Ascending aorta (tissue), 2 donors: ENCODE data around the gene SLC38A1. TPM values are rescaled to one million over a fixed set of nuclear protein-coding genes. Genes with fewer than 3 reads are reported as not detected.
"Not testable (repeated sequence)": the region's sequence is repeated elsewhere in the genome, so short reads cannot be mapped to it uniquely, and the experiment has no call there.

Experiments
- DNase-seq, 2 donors: peaks; one replicate each; pipeline ENCODE4 v3.0.0-alpha.2; 2019; ENCODE audit warnings: low spot score in 2 of 2
- H3K27ac ChIP-seq, 2 donors: fragments of 200-600 bp; sonication (generic); one replicate each; pipeline ENCODE4 v1.5.1; 2016 to 2017; ENCODE audit warnings: mild to moderate bottlenecking in 1 of 2
- H3K27me3 ChIP-seq: fragments of 200-600 bp; sonication (generic); one replicate; pipeline ENCODE4 v1.5.1; 2017
- H3K36me3 ChIP-seq, 2 donors: fragments of 200-600 bp; sonication (generic); one replicate each; pipeline ENCODE4 v1.5.1; 2016
- H3K4me1 ChIP-seq, 2 donors: fragments of 200-600 bp; sonication (generic); one replicate each; pipeline ENCODE4 v1.5.1; 2016 to 2017; ENCODE audit warnings: mild to moderate bottlenecking in 1 of 2
- H3K4me3 ChIP-seq, 2 donors: fragments of 200-600 bp; sonication (generic); one replicate each; pipeline ENCODE4 v1.5.1; 2016 to 2017; ENCODE audit warnings: mild to moderate bottlenecking in 1 of 2
- H3K9me3 ChIP-seq, 2 donors: fragments of 200-600 bp; sonication (generic); one replicate each; pipeline ENCODE4 v1.5.1; 2016
- CTCF ChIP-seq, 3 experiments: fragments of 200-600 bp in 2 of 3; fragments of 450-650 bp in 1 of 3; sonication (generic) in 2 of 3; IDR thresholded peaks; one replicate each; pipeline ENCODE4 v1.5.1; 2016 to 2019; ENCODE audit warnings: antibody characterized with exemption in 3 of 3, mild to moderate bottlenecking in 1 of 3, moderate library complexity in 1 of 3
- intact Hi-C: fragments of 100-400 bp; cut with DNase I; formaldehyde crosslinking; loops from one replicate; pipeline ENCODE4 v1.15.1; 2023
- total RNA-seq: library from RNA; depleted of rRNA; stranded (reverse); fragments of >200 nt; gene quantifications from one replicate; pipeline ENCODE4 v1.1.0, GENCODE V29; 2016

The SLC38A1 gene
- total RNA-seq, 1 donor from 2014 or later: 12.8 TPM

GRCh38 chr12:46299851-46300250, 31.0 kb upstream of the SLC38A1 start:
- Histone ChIP-seq H3K27ac (no peak overlapping the region), H3K9me3 (no peaks in the 10 kb centered on the region), H3K4me3 (no peak overlapping the region), H3K36me3 (no peaks in the 10 kb centered on the region), H3K27me3 (no peaks in the 10 kb centered on the region), H3K4me1 (no peaks in the 10 kb centered on the region)
- no peak for DNase-seq
- TF ChIP-seq CTCF (IDR thresholded peaks at IDR 0.05): no peak
- intact Hi-C loops: loop anchor here (10.0 kb wide), 1 partner anchor 315 kb away; no protein-coding TSS in a partner anchor

- TF ChIP-seq CTCF (IDR thresholded peaks at IDR 0.05): no peak
These were observed 29.4 kb upstream of the SLC38A1 start for GRCh38 chr12:46298261-46298660.

GRCh38 chr12:46296822-46297221, 28.0 kb upstream of the SLC38A1 start:
- intact Hi-C loops: loop anchor here (10.0 kb wide), 1 partner anchor 312 kb away; no protein-coding TSS in a partner anchor
- TF ChIP-seq CTCF (IDR thresholded peaks at IDR 0.05): no peak
- Histone ChIP-seq H3K4me1 (no peaks in the 10 kb centered on the region), H3K9me3 (no peaks in the 10 kb centered on the region), H3K4me3 (no peak overlapping the region), H3K36me3 (no peaks in the 10 kb centered on the region), H3K27me3 (no peaks in the 10 kb centered on the region), H3K27ac (no peak overlapping the region)
- DNase-seq: no peak

More at GRCh38 chr12:46298261-46298660, 29.4 kb upstream of the SLC38A1 start:
- Histone ChIP-seq H3K27me3 (no peaks in the 10 kb centered on the region), H3K4me1 (no peaks in the 10 kb centered on the region), H3K4me3 (no peak overlapping the region), H3K27ac (no peak overlapping the region), H3K9me3 (no peaks in the 10 kb centered on the region), H3K36me3 (no peaks in the 10 kb centered on the region)
- intact Hi-C loops: loop anchor here (10.0 kb wide), 1 partner anchor 313 kb away; no protein-coding TSS in a partner anchor
- DNase-seq: no peak

GRCh38 chr12:46292754-46293402, 24.0 kb upstream of the SLC38A1 start:
- Histone ChIP-seq H3K27me3 (no peaks in the 10 kb centered on the region), H3K4me3 (no peak overlapping the region), H3K36me3 (no peaks in the 10 kb centered on the region), H3K9me3 (no peaks in the 10 kb centered on the region), H3K27ac (no peak overlapping the region), H3K4me1 (no peaks in the 10 kb centered on the region)
- DNase-seq: no peak
- intact Hi-C loops: loop anchor here (10.0 kb wide), 1 partner anchor 308 kb away; no protein-coding TSS in a partner anchor
- peak in 2 of 3 experiments; percentile 8 to 30 for TF ChIP-seq CTCF (IDR thresholded peaks at IDR 0.05)

GRCh38 chr12:46291953-46292352, 23.1 kb upstream of the SLC38A1 start:
- intact Hi-C loops: loop anchor here (10.0 kb wide), 1 partner anchor 307 kb away; no protein-coding TSS in a partner anchor

GRCh38 chr12:46285177-46285576, 16.3 kb upstream of the SLC38A1 start:
- H3K9me3 ChIP-seq: peaks cover 12 to 32% of the 10 kb centered on the region in 2 donors
- H3K27ac ChIP-seq, H3K27me3 ChIP-seq, H3K4me1 ChIP-seq, DNase-seq, H3K4me3 ChIP-seq, H3K36me3 ChIP-seq, intact Hi-C loops: not testable (repeated sequence)

More at GRCh38 chr12:46291953-46292352, 23.1 kb upstream of the SLC38A1 start:
- not testable (repeated sequence) for DNase-seq, H3K4me3 ChIP-seq, H3K4me1 ChIP-seq, H3K27me3 ChIP-seq, H3K9me3 ChIP-seq, H3K36me3 ChIP-seq, H3K27ac ChIP-seq
